ENCODE data around the gene WNT2B.

DNA sequence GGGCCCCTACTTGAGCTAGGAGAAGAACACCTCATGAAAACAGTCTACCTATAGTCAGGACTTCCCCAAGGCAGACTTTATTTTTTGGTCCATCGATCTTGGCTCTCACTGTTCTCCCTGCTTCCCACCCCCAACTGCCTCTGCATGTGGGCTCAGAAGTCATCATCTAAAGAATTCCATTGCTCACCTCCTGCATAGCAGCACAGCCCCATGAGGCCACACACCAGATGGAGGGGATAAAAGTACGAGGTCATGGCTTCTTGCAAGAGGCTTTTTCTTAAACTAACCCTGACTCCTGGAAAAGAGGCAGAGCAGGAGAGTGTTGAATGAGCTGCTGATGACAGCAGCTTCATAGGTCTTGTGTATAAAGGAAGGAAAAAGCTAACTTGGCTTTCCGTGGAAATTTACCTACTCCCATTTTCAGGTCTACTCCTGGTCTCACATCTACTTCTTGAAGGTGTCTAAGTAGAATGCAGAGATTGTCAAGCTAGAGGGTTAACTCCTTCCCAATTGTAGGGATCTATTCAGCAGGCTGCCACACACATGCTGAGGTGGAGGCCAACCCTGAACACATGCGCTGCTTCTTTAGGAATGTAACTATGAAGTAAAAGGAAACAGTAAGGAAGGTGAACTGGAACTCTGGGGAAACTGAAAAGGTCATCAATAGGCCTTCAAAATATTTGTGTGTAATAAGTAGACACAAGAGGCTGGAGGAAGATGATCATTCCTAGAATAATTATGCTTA lies 18.7 kb downstream of the WNT2B start:
- no peak for TF ChIP-seq CTCF (IDR thresholded peaks at IDR 0.05)
- TF ChIP-seq REST (IDR thresholded peaks at IDR 0.05; ENCODE audit: insufficient read depth in 1 of 2, low read depth in 2 of 2, low read length in 1 of 2): no peak
- no peak for TF ChIP-seq POLR2AphosphoS5 (IDR thresholded peaks at IDR 0.05; ENCODE audit: low read depth, low read length)
- TF ChIP-seq SIN3A (IDR thresholded peaks at IDR 0.05; ENCODE audit: borderline replicate concordance, insufficient read depth, low read depth, low read length): no peak

All from Panc1 (cell line).